Fibroblast of upper back skin (primary cell): Measurements from ENCODE around the gene P2RX3.
"Not testable (repeated sequence)": the region's sequence is repeated elsewhere in the genome, so short reads cannot be mapped to it uniquely, and the experiment has no call there.

ENCODE experiments used
- DNase-seq: peaks from one replicate; pipeline ENCODE4 v3.0.0-alpha.2; 2013

The P2RX3 gene

DNA sequence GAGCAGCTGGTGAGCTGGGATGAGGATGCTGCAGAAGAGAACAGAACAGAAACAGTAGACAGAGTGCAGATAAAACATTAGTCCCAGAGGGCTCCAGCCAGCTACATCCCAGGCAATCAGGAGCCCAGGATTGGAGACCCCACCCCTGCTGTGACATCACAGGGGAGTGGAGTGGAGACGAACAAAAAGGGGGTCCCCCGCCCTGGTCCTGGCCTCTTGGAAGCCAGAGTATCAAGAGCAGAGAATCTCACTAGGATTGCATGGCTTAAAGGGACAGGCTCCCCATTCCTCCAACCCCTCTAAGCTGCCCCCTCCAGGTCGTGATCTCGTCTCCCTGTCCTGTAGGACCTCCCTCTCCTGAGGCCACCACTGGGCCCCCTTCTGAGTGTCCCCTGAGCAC is at the start of gene P2RX3:
P2RX3 (plus strand) TSS at position 211 of the 400 bp plus-strand sequence. CDS start 199 bp downstream, outside the sequence.
- no peak for DNase-seq

DNA sequence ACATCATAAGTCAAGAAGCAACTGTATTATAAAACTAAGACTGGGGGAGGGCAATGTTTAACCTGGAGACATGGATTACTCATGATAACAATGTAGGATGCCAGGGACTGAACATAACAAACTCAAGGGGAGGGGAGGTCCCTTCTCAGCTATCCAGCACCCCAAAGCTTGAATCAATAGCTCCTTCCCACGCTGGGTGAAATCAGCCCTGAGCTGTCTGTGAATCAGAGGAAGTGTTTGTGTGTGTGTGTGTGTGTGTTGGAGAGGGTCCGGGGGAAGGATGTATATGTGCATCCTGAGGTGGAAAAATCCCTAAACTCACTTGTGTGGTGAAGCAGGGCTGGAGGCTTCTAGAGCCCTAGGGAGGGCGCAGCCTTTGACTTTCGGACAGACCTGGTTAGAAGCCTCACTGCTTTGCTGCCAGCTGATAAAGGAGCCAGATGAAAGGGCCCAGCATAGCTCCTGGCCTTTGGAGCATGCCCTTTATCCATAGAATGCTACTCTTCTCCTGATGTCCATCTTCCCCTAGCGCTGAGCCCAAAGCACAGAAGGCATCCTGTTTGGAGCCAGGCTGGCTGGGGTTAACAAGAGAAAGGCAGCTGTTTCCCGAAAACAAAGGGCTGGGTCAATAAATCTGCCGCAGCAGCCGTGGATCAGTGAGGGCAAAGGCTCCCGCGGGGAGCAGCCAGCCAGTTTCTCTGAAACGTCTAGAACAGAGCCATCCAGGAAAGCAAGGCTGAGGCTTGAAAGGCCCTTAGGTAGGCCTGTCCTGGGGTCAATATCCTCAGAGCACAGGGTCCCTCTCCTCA is 49.2 kb upstream of the P2RX3 start:
- DNase-seq, result peak; percentile 79

DNA sequence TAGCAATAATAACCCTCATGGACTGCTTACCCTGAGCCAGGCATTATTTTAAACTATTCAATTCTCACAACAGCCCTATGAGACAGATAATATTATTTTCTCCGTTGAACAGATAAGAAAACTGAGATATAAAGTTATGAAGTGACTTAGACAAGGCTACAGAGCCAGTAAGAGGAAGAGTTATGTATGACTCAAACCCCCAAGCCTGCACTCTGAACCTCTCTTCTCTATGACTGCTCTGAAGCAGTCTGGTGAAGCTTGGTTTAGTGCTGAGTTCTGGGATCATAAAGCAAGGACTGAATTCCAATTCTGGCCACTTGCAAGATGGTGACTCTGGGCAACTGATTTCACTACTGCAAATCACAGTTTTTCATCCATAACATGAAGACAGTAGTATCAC is 47.9 kb upstream of the P2RX3 start:
- peak; percentile 53 for DNase-seq

DNA sequence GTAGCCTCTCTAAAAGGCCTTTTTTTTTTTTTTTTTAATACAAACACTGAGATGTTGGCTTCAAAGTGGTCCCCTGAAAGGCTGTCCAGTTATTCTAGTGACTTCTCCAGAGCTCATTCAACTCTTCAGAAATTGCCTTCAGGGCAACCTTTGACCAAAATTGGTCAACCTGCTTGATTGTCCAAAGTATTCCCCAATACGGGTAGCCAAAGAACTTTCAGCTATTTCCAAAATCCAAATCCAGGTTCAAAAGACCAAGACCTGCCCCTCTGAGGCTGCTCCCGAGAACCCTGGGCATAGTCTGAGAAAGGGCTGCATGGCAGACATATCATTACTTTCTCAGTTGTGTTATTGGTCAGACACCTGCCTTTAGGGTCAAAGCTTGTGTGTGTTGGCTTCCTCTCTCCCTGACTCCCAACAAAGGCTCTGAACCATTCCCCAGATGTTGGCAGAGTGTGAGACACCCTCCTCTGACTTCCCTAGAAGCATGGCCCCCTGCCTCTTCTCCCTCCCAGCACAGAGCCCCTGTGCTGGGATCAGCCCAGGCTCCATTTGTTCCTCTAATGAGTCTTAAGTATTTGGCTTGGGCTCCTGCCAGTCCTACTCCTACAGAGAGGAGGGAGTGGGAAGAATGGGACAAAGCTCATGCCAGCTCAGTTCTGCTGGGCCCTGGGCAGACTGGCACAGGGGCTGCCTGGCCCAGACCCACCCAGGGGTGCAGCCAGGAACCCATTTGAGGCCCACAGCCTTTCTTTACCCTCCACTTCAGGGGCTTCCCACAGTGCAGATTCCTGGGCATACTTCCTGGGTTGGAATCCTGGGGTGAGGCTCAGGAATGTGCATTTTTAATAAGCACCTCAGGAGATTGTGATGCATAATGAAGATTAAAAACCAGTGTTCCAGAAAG is 43.7 kb upstream of the P2RX3 start:
- peak; percentile 72 for DNase-seq

DNA sequence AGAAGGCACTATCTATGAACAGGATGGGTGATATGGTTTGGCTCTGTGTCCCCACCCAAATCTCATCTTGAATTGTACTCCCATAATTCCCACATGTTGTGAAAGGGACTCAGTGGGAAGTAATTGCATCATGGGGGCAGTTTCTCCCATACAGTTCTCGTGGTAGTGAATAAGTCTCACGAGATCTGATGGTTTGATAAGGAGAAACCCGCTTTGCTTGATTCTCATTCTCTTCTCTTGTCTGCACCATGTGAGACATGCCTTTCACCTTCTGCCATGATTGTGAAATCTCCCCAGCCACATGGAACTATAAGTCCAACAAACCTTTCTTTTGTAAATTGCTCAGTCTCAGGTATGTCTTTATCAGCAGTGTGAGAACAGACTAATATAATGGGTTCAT is 41.9 kb upstream of the P2RX3 start:
- not testable (repeated sequence) for DNase-seq

DNA sequence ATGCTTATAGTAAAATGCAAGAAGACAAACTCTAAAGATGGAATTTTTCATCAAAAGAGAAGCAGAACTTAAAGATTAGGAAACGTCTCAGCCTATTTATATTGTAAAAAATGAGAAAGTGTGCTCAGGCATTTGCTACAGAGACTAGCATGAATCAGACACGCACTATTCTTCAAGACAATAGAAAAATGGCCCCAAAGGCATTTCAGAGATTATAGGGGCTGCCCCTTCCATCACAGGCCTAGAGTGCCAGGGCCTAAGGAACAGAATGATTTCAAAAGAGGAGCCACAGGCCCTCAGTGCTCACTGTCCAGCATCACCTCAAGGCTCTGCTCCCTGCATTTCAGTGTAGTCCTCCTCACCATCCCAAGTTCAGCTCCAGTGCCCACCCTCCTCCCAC is 40.9 kb upstream of the P2RX3 start:
- DNase-seq, result no peak

DNA sequence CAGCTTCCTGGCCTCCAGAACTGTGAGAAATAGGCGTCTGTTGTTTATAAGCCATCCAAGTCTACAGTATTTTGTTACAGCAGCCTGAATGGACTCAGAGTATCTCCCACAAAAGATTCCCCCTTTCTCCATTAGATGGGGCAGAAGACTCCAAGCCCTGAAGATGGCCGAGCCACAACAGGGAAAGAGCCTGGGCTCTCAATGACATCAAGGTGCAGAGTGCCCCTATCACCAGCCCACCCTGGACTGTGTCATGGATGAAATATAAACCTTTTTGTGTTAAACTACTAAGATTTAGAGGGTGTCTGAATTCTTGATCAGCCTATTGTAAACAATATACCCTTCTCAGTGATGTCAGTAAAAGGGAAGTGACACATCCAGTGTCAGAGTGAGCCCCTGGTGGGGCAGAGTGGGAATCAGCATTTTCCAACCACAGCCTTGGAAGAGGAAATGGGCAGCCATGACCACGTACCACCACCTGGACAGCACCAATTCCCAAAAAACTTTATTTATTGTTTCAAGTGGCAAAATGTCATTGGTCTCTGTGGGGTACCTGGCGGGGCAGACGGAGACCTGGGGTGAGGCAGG is 38.9 kb upstream of the P2RX3 start:
- DNase-seq, result no peak

DNA sequence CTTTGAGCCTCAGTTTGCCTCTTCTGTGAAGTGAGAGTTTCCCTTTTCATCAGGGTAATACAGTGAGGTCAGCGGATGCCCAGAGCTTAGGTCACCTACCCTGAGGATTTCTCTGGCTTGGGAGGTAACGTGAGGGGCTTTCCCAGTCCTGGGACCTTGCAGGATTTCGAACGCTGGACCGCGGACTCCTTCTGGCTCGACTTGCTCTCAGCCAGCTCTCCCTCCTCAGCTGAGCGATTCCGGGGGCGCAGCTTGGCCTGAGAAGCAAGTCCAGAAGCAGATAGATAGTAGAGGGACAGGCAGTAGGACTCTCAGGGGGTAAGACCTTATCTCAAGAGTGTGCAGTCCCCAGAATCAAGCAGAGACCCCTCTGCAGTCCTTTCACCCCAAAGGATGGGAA is 37.4 kb upstream of the P2RX3 start:
- DNase-seq, result no peak

DNA sequence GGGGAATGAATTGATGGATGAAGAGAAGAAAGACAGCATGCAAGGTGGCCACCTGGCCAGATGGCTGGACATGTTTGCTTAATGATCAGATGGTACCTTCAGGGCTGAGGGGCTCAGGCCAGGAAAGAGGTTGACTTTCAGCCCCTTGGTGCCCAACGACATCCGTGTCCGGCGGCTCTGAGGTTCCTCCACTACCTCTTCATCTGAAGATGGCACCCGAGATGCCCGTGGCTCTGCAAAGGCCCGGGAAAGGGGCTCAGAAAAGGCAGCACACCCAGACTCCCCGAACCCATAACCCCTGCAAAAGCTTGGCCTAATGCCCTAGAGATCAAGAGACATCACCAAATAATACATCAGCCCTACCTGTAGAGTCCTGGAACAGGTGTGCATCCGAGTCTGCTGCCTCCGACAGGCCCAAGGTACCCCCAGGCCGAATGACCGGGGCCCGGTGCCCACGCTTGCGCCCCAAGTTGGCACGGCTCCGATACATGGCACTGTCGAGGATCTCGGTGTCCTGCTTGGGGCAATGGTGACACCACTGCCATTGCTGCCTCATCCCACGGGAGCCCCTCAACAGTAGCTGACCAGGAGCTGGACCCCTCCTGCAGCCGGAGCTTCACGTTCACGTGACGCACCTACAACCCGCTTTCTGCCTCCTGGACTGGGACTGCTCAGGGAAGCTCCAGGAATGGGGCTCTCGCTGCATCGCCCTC is 36.3 kb upstream of the P2RX3 start:
- no peak for DNase-seq

DNA sequence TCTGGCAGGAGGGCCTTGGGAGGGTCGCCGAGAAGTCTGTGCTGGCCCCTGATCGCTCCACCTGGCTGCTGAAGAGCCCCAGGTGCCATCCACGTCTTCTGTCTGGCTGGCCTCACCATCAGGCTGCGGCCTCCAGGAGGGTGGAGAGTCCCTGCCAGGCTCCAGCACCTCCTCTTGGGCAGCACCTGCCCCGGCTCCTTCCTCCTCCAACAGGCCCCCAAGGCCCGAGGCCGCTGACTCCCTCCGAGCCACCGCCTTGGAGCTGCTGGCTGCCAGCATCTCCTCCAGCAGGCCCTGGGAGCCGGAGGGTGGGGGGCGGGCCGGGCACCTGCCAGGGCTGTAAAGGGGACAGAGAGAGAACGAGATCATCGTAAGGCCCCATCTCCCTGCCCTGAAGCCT is 35.7 kb upstream of the P2RX3 start:
- no peak for DNase-seq

DNA sequence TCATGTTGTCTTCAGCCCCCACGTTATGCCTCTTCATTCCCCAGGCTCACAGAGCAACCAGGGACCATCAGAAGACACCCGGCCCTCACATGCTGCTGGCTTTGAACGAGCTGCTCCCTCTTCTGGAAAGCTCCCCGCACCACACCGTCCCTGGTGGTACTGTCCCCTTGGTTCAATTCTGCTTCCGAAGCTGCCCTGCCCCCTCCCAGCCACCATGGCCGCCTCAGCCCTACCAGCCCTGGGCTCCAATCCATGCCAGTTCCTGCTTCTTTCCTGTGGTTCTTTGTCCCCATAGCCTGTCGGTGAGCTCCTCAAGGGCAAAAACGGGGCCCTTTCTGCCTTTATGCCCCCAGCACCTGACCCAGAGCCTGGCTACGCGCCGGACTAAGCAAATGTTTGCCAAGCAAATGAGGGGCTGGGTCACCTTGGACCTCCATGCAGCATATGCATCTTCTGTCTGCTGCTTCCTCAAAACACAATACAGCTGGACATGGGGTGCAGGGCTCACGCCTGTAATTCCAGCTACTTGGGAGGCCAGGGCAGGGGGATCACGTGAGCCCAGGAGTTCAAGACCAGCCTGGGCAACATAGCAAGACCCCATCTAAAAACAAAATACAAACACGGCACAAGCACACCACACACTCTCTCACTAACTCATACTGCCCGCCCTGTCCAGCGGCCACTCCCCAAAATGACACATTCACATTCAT is 34.7 kb upstream of the P2RX3 start:
- DNase-seq, result no peak

DNA sequence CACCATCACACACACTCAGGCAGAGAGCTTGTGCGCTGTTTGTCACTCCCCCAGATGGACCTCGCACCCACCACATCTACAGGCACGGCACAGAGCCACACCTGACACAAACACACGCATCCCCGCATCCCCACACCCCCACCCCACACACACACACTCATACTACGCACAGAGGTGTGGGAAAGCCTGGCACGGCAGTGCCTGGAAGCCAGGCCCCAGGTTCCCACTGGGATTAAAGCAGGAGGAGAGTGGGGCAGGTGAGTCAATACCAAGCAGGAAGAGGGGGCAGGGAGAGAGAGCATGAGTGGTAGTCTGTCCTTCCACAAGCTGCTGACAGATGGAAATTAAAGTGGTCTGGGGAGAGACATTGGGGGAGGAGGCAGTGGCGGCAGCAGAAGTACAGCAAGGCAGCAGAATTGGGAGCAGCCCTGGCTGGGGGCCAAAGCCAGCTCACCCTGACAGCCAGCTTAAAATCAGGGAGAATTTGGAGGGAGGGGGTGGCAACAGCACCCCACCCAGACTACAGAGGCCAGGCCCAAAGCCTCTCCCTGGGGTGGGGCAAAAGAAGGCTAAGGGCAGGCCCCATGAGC is 34.1 kb upstream of the P2RX3 start:
- DNase-seq, result peak; percentile 73

DNA sequence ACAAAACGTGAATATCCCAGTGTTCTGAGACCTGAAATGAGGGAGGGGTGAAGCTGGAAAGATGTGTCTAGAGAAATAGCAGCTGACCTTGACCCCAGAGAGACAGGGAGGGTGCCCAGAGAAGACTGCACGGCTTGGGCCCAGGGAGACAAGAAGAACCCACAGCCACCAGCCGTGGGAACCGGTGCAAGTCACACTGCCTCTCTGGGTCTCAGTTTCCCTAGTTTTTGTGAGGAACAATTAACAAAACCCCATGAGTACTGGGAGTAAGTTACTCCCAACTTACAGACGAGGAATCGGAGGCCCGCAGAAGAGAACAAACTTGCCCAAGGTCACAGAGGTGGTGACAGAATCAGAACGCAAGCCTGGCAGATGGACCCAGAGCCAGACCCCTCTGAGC is 32.6 kb upstream of the P2RX3 start:
- DNase-seq, result no peak

DNA sequence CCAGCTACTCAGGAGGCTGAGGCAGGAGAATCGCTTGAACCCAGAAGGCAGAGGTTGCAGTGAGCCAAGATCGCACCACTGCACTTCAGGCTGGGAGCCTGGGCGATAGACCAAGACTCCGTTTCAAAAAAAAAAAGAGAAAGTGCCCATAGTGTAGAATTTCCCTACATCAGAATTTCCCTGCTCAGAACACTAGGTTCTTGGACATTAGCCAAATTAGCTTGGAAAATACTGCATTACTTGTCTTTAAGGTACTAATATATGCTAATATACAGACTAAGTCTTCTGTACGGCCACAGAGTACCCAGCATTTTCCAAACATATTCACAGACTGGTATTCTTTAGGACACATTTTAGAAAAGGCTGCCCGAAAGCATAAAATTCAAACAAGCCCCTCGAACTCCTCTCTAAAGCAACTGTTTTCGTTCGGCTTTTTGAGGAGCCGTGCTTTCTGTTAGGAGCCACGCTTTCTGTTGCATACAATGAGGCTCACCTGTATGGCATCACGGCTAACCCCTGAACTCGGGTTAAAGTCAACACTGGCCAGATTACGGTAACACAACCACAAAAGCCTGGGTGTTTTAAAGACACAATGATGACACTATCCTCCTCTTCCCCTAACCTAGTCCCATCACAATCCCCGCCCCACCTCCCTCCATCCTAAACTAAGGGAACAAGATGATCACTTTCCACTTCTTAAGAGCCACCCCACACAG is 31.8 kb upstream of the P2RX3 start:
- no peak for DNase-seq

DNA sequence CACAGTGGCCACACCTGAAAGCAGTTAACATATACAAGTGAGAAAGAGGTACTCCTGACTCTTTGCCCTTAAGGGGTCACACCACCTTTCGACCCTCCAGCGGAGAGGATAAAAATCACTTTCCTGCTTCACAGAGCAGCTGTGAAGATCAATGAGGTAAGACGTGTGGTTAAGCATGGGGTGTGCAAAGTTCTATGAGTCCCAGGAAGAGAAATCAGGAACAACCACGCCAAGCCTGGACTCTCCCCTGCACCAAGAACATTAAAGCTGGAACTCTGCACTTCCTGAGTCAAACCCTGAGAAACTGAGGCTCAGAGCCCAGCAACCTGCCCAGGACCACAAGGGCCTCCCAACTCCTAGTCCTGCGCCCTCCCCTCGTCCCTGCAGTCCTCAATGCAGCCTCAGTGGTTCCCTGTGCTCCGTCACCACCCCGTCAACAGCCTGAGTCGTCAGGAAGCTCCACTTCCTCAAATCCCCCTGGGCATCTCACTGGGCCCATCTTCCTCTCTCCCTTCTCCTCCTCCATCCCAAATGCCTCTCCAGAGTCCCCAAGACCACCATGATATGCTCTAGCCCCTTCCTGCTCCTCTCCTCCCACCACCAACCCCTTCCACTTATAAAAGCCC is 31.1 kb upstream of the P2RX3 start:
- DNase-seq, result no peak

DNA sequence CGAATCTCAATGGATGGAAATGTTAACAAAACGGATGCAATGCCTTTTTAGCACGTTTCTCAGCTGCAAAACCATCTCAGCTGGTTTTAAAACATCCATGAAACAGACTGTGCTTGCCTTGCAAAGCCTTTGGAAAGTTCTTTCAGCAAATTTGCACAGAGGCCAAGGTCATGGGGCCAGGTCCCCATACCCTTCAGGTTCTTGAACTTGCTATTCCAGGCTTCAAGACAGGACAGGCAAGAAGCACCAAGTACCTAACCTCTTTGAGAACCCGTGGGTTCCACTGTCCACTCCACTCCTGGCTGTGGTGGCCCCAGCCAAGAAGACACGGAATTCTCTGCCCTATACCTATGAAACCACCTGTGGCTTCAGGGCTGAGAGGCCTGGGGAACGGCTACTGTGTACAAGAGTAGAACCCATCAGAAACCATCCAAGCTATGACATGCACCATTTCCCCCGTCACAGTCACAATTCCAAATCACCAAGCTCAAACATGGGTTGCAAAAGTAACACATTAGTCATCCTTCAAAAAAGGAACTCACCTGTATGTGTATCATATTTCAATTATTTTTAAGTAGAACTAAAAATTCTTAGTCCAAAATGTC is 30.4 kb upstream of the P2RX3 start:
- no peak for DNase-seq

DNA sequence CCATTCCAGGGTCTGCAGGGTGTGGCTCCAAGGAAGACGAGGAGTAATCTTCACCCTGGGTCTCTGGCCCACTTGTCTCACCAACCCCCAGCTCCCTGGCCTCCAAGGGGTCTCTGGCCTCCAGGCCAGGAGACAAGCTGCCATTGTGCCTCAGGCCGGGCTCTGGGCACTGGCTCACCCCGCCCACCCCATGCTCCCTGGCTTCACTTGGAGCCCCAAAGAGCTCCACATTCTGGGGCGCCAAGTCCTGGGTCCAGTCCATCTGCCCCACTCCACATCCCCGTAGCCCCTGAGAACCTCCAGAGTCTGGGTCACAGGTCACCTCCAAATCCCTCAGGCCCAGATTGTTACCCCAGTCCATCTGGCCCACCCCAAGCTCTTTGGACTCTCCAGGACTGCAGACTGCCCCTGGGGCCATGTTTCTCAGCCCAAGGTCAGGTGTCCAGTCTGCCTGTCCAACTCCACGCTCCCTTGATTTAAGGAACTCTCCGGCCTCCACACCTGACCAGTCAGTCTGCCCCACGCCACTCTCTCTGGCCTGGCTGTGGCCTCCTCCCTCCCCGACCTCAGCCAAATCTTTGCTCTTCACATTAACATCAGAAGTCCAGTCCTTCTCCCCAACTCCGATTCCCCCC is 29.6 kb upstream of the P2RX3 start:
- DNase-seq, result no peak

DNA sequence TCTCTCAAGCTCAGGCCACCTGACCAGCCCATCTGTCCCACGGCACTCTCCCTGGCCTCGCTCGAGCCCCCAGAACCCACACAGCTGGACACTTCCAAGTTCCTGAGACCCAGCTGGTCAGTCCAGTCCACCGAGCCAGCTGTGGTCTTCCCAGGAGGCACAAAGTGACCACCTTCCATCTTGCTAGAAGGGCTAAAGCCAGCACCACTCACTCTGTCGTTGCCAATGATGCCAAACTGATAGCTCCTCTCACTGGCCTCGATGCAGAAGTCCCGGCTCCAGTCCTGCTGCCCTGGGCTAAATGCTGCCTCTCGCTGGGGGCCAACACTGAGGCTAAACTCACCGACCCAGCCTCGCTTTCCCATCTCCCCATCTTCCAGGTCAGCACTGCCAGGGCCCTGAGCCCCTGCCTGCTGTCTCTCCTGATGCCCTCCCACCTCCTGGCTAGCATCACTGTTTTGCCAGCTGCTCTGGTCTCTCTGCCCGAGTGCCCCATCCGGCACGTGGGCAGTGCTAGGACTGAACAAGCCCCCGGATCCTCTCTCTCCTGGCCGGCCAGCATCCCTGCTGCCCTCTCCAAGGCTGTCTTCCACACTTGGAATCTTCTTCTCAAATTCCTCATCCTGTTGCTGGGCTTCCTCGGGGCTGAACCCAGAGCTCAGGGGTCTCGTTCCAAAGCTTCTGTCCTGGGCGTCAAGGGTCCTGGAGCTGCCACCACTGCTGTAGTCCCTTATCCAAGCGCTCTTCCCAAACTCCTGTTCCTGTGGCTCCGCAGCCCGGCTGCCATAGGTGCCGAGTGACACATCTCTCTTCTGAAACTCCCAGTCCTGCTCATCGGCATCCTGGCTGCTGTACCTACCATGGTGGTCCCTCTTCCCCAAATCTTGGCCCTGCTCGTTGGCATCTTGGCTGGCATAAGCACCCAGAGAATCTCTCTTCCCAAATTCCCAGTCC is 28.8 kb upstream of the P2RX3 start:
- no peak for DNase-seq

DNA sequence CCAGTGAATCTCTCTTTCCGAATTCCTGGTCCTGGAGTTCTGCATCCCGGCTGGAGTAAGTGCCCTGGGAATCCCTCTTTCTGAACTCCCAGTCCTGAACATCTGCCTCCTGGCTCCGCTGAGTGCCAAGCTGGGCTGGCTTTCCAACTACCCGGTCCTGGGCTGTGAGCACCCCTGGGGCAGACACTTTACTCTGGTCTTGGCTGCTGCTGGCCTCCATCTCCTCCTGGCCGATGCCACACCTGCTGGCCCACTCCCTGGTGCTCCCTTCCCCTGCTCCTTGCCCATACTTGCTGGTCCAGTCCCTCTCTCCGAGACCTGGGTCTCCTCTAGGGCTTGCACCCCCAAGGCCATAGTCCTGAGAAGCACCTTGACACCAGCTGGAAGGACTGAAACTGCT is 28.1 kb upstream of the P2RX3 start:
- no peak for DNase-seq
